CD8-positive, alpha-beta memory T cell (primary cell): ENCODE results near the gene ADPRM. TPM values are rescaled to one million over a fixed set of nuclear protein-coding genes. Genes with fewer than 3 reads are reported as not detected.
"Not testable (repeated sequence)": the region's sequence is repeated elsewhere in the genome, so short reads cannot be mapped to it uniquely, and the experiment has no call there.

Source experiments
- CTCF ChIA-PET: fragments of 350-600 bp; sonication (Branson Sonifier 250); formaldehyde crosslinking; loops from one replicate; lab custom pipeline; 2021; ENCODE audit warnings: antibody characterized with exemption; lab: Charles Lee
- POLR2A ChIA-PET: fragments of 350-600 bp; sonication (Branson Sonifier 250); formaldehyde crosslinking; loops from one replicate; lab custom pipeline; 2021; ENCODE audit warnings: antibody characterized with exemption; lab: Charles Lee
- DNase-seq, 5 donors: peaks; one replicate each; pipeline versions ENCODE4 v3.0.0 to v3.0.0-alpha.2; 2020 to 2022; ENCODE audit warnings: mixed read lengths in 1 of 5
- H3K27ac ChIP-seq: one replicate; pipeline ENCODE4 v1.7.0; 2013; ENCODE audit warnings: low read depth, mild to moderate bottlenecking, low read length, moderate library complexity
- H3K27me3 ChIP-seq: 2 replicates; pipeline ENCODE4 v1.7.0; 2013; ENCODE audit warnings: low read length, mild to moderate bottlenecking; ENCODE audit not compliant: insufficient read depth, poor library complexity, severe bottlenecking
- H3K36me3 ChIP-seq: 2 replicates; pipeline ENCODE4 v1.7.0; 2013; ENCODE audit warnings: mild to moderate bottlenecking, low read length, moderate library complexity; ENCODE audit not compliant: insufficient read depth
- H3K4me1 ChIP-seq: 2 replicates; pipeline ENCODE4 v1.7.0; 2013; ENCODE audit warnings: mild to moderate bottlenecking, low read length, moderate library complexity; ENCODE audit not compliant: insufficient read depth
- H3K4me3 ChIP-seq: 2 replicates; pipeline ENCODE4 v1.7.0; 2013; ENCODE audit warnings: mild to moderate bottlenecking, low read length
- H3K9me3 ChIP-seq: 2 replicates; pipeline ENCODE4 v1.7.0; 2013; ENCODE audit warnings: mild to moderate bottlenecking, low read length
- H3K27ac Mint-ChIP-seq, 8 donors: one replicate each; pipeline ENCODE4 v1.8.0; 2020 to 2021; ENCODE audit warnings: mixed read lengths in 8 of 8, mild to moderate bottlenecking in 6 of 8, inconsistent platforms in 3 of 8, moderate library complexity in 3 of 8
- H3K27me3 Mint-ChIP-seq, 2 donors: one replicate each; pipeline ENCODE4 v1.8.0; 2020 to 2021; ENCODE audit warnings: mixed read lengths in 2 of 2, mild to moderate bottlenecking in 1 of 2, moderate library complexity in 1 of 2
- H3K36me3 Mint-ChIP-seq, 3 donors: one replicate each; pipeline ENCODE4 v1.8.0; 2020 to 2021; ENCODE audit warnings: mixed read lengths in 3 of 3, inconsistent platforms in 1 of 3, mild to moderate bottlenecking in 1 of 3
- H3K4me1 Mint-ChIP-seq, 3 donors: one replicate each; pipeline ENCODE4 v1.8.0; 2020 to 2021; ENCODE audit warnings: mixed read lengths in 3 of 3, inconsistent platforms in 1 of 3, mild to moderate bottlenecking in 1 of 3
- H3K4me3 Mint-ChIP-seq, 7 donors: one replicate each; pipeline ENCODE4 v1.8.0; 2020 to 2021; ENCODE audit warnings: mixed read lengths in 7 of 7, mild to moderate bottlenecking in 6 of 7, moderate library complexity in 4 of 7, inconsistent platforms in 2 of 7
- H3K9me3 Mint-ChIP-seq, 5 donors: one replicate each; pipeline ENCODE4 v1.8.0; 2020 to 2022; ENCODE audit warnings: mixed read lengths in 5 of 5, mild to moderate bottlenecking in 3 of 5, moderate library complexity in 2 of 5, inconsistent platforms in 1 of 5
- polyA plus RNA-seq: library from polyadenylated mRNA; unstranded; fragments of 300-500 nt; fragmentation: Illumina TruSeq; gene quantifications from one replicate; pipeline ENCODE4 v1.2.3, GENCODE V29; 2021
- total RNA-seq, 2 experiments: library from RNA; stranded (reverse); gene quantifications; one replicate each; pipeline ENCODE4 v1.2.3, GENCODE V29; 2021

The ADPRM gene
- total and polyA plus RNA-seq, 3 experiments from 2014 or later, result 9.8 to 27.3 (median 10.0) TPM

DNA sequence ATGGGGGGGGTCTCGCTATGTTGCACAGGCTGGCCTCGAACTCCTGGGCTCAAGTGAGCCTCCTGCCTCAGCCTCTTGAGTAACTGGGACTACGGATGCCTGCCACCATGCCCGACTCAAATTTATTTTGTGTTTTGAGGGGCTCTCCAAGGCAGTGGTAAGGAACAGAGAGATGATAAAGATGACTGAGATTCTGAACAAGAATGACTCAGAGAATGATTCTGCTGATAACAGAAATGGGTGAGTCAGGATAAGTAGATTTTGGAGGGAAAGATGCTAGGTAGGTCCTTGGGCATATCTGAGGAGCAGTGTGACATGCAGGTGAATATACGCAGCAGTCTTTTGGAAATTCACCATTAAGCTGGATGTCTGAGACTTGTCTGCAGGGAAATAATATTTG is 29.8 kb downstream of the ADPRM start:
- Histone ChIP-seq H3K9me3 (no peaks in the 10 kb centered on the region), H3K36me3 (no peaks in the 10 kb centered on the region), H3K27me3 (no peaks in the 10 kb centered on the region), H3K4me1 (peaks cover 10% of the 10 kb centered on the region), H3K4me3 (no peak overlapping the region), H3K27ac (no peak overlapping the region)
- DNase-seq, result no peak
- Mint-ChIP-seq H3K36me3 (no peaks in the 10 kb centered on the region), H3K27me3 (peaks cover 4 to 11% of the 10 kb centered on the region in 2 donors), H3K4me3 (peak overlapping the region in 2 of 7 donors; percentile 6 to 83), H3K9me3 (no peaks in the 10 kb centered on the region), H3K27ac (no peak overlapping the region), H3K4me1 (peaks cover 6 to 11% (median 8%) of the 10 kb centered on the region in 3 donors)
- POLR2A ChIA-PET, result no interaction called here
- CTCF ChIA-PET, result interaction anchor here (1.4 kb wide), 1 partner anchor 81 kb away, joined by 3 read pairs; no protein-coding TSS in a partner anchor

DNA sequence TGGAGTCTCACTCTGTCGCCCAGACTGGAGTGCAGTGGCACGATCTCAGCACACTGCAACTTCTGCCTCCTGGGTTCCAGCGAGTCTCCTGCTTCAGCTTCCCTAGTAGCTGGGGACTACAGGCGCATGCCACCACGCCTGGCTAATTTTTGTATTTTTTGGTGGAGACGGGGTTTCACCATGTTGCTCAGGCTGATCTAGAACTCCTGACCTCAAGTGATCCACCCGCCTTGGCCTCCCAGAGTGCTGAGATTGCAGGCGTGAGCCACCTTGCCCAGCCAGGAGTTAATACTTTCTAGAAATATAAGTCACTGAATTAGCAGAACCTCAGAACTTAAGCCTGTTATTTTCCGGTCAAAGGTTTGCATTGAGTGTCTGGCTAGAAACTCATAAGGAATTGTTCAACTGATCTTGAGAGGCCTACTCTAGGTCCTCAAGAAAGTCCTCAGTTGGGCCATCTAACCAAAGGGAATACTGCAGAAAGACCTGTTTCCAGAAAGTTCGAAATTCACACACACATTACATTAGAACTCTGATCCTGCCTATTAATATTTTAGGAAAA is 31.0 kb downstream of the ADPRM start:
- Histone ChIP-seq H3K36me3 (no peaks in the 10 kb centered on the region), H3K4me1 (peaks cover 10% of the 10 kb centered on the region), H3K4me3 (no peak overlapping the region), H3K27me3 (no peaks in the 10 kb centered on the region), H3K9me3 (no peaks in the 10 kb centered on the region), H3K27ac (no peak overlapping the region)
- peaks cover 6 to 11% (median 8%) of the 10 kb centered on the region in 3 donors for H3K4me1 Mint-ChIP-seq
- H3K9me3 Mint-ChIP-seq, result no peaks in the 10 kb centered on the region
- ChIA-PET POLR2A (no interaction called here), CTCF (no interaction called here)
- no peak for DNase-seq
- H3K36me3 Mint-ChIP-seq, result no peaks in the 10 kb centered on the region
- peak overlapping the region in 1 of 8 donors; percentile 55 for H3K27ac Mint-ChIP-seq
- peak overlapping the region in 5 of 7 donors; percentile 42 to 88 (median 78) for H3K4me3 Mint-ChIP-seq
- peaks cover 4 to 17% of the 10 kb centered on the region in 2 donors for H3K27me3 Mint-ChIP-seq

DNA sequence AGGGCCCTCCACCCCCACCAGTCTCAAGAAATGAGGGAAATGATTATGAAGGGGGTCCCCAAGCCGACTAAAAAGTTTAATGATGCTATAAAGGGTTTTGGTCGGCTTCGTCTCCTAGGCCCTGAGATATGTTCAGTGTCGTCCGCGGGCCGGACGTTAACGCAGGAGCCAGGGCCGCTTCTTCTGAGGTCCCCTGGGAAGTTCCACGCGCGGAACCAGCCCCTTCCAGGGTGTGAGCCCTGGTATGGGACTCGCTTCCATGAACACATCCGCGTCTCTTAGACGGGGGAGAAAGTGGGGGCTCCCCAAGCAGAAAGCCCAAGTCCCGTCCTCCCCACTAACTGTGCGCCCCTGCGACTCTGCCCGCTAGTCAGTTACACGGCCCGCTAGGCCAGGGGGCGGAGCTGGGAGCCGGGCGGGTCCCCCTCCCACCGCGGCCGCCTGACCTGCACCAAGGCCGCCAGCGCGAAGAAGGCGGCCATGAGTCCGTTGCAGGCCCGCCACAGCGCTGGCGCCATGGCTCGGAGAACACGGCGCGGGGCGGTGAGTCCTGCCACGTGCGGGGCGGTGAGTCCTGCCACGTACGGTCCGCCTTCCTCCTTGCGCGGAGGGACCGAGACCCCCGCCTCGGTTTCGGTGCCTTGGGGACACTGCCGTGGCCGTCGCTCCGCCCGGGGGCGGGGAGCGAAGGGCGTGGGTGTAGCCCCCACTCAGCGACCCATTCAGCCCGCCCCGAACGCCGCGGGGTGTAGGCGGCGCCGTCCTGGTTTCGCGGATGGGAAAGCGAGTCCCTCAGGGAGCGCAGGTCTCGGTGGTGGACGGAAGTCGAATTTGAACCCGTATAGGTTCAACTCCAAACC is 32.2 kb downstream of the ADPRM start, which contains the start of gene TMEM220:
TMEM220 (minus strand) TSS at position 690 of the 860 bp plus-strand sequence; CDS start at position 518, 172 bp downstream.
- H3K9me3 ChIP-seq, result no peaks in the 10 kb centered on the region
- no peak within 1 kb of the TSS for H3K27ac ChIP-seq
- Mint-ChIP-seq H3K27me3 (peaks cover 5 to 22% of the 10 kb centered on the region in 2 donors), H3K27ac (peak within 1 kb of the TSS in 6 of 8 donors; percentile 4 to 55 (median 40)), H3K9me3 (no peaks in the 10 kb centered on the region), H3K36me3 (no peaks in the 10 kb centered on the region), H3K4me3 (peak within 1 kb of the TSS; percentile 80 to 92 (median 87)), H3K4me1 (peaks cover 6 to 11% (median 8%) of the 10 kb centered on the region in 3 donors)
- ChIA-PET CTCF (no interaction called here), POLR2A (interaction anchor here (1.5 kb wide), 1 partner anchor 30 kb away, joined by 3 read pairs; no protein-coding TSS in a partner anchor)
- H3K36me3 ChIP-seq, result no peaks in the 10 kb centered on the region
- DNase-seq, result peak in 4 of 5 donors; percentile 2 to 49 (median 8)
- no peaks in the 10 kb centered on the region for H3K27me3 ChIP-seq
- H3K4me1 ChIP-seq, result peaks cover 10% of the 10 kb centered on the region
- H3K4me3 ChIP-seq, result peak within 1 kb of the TSS; percentile 47

DNA sequence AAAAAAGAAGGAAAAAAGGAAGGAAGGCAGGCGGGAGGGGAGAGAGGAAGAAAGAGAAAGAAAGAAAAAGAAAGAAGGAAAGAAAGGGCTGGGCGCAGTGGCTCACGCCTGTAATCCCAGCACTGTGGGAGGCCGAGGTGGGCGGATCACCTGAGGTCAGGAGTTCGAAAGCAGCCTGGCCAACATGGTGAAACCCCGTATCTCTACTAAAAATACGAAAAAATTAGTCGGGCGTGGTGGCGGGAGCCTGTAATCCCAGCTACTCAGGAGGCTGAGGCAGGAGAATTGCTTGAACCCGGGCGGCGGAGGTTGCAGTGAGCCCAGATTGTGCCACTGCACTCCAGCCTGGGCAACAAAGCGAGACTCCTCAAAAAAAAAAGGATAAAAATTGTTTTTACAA is 32.9 kb downstream of the ADPRM start:
- H3K36me3 ChIP-seq, CTCF ChIA-PET, H3K27me3 ChIP-seq, H3K9me3 Mint-ChIP-seq, H3K36me3 Mint-ChIP-seq, H3K27ac ChIP-seq, H3K9me3 ChIP-seq: not testable (repeated sequence)
- H3K4me1 Mint-ChIP-seq, result peaks cover 6 to 11% (median 8%) of the 10 kb centered on the region in 3 donors
- H3K4me3 ChIP-seq, result peak overlapping the region; percentile 47
- DNase-seq, result peak in 1 of 5 donors; percentile 15
- peak overlapping the region; percentile 80 to 92 (median 87) for H3K4me3 Mint-ChIP-seq
- peak overlapping the region in 3 of 8 donors; percentile 17 to 38 (median 37) for H3K27ac Mint-ChIP-seq
- POLR2A ChIA-PET, result interaction anchor here (1.5 kb wide), 1 partner anchor 30 kb away, joined by 3 read pairs; no protein-coding TSS in a partner anchor
- H3K4me1 ChIP-seq, result peaks cover 10% of the 10 kb centered on the region
- H3K27me3 Mint-ChIP-seq, result peaks cover 5 to 23% of the 10 kb centered on the region in 2 donors

DNA sequence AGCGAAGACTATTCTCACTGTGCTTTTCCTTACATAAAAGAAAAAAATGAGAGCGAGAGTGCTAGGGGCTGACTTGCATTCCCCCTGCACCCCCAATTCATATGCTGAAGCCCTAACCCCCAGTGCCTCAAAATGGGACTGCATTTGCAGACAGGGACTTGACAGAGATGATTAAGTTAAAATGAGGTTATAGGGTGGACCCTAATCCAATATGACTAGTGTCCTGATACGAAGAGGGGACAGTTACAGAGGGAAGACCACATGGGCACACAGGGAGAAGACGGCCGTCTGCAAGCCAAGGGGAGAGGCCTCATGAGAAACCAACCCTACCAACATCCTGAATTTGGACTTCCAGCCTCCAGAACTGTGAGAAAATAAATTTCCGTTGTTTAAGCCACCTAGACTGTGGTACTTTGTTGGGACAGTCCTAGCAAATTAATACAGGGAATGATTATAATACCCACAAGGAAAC is 34.0 kb downstream of the ADPRM start:
- no peak overlapping the region for H3K27ac ChIP-seq
- ChIA-PET POLR2A (interaction anchor here (0.8 kb wide), 1 partner anchor 78 kb away, joined by 3 read pairs; no protein-coding TSS in a partner anchor), CTCF (no interaction called here)
- H3K36me3 ChIP-seq, result no peaks in the 10 kb centered on the region
- H3K4me3 Mint-ChIP-seq, result peak overlapping the region; percentile 56 to 92 (median 87)
- no peaks in the 10 kb centered on the region for H3K9me3 ChIP-seq
- peaks cover 5 to 25% of the 10 kb centered on the region in 2 donors for H3K27me3 Mint-ChIP-seq
- H3K9me3 Mint-ChIP-seq, result no peaks in the 10 kb centered on the region
- no peaks in the 10 kb centered on the region for H3K36me3 Mint-ChIP-seq
- peaks cover 10% of the 10 kb centered on the region for H3K4me1 ChIP-seq
- H3K27ac Mint-ChIP-seq, result no peak overlapping the region
- DNase-seq, result no peak
- no peaks in the 10 kb centered on the region for H3K27me3 ChIP-seq
- H3K4me1 Mint-ChIP-seq, result peaks cover 6 to 11% (median 8%) of the 10 kb centered on the region in 3 donors
- H3K4me3 ChIP-seq, result no peak overlapping the region

DNA sequence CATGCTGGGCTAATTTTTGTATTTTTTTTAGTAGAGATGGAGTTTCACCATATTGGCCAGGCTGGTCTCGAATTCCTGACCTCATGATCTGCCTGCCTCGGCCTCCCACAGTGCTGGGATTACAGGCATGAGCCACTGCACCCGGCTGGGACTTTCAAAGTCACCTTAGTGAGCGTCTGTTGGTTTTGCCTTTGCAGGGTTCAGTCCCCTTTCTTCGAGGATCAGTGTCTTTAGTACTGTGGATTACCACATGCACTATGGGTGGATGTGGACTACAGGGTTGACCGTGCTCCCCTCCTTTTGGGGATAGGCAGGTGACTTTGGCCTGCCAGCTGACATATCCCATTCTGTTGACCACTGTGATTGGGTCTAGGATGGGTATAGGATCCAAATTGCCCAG is 34.7 kb downstream of the ADPRM start:
- peaks cover 13% of the 10 kb centered on the region for H3K4me1 ChIP-seq
- H3K27ac Mint-ChIP-seq, H3K36me3 ChIP-seq, H3K36me3 Mint-ChIP-seq, H3K4me3 ChIP-seq, H3K9me3 Mint-ChIP-seq, CTCF ChIA-PET, H3K27me3 ChIP-seq, DNase-seq, H3K9me3 ChIP-seq, H3K27ac ChIP-seq: not testable (repeated sequence)
- peak overlapping the region in 1 of 7 donors; percentile 40 for H3K4me3 Mint-ChIP-seq
- POLR2A ChIA-PET, result interaction anchor here (0.8 kb wide), 1 partner anchor 78 kb away, joined by 3 read pairs; no protein-coding TSS in a partner anchor
- peaks cover 8 to 14% (median 10%) of the 10 kb centered on the region in 3 donors for H3K4me1 Mint-ChIP-seq
- peaks cover 5 to 29% of the 10 kb centered on the region in 2 donors for H3K27me3 Mint-ChIP-seq

DNA sequence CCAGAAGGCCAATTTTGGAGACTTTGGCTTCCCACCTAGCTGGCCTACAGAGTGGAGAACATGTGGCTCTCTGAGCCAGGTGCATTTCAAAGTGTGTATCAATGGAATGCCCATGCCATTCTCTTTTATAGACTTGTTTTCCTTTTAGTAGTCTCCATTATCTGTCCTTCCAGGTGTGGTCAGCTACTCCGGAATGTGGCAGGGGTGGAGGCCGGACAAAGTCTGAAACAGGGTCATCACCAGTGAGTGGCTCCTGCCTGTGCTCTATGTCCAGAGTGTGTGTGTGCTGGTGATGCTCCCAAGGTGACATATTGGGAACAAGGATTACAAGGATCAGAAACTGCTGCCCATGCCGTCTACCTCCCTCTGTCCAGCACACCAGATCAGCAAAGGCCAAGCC is 36.3 kb downstream of the ADPRM start:
- H3K4me3 Mint-ChIP-seq, result no peak overlapping the region
- H3K36me3 ChIP-seq, result no peaks in the 10 kb centered on the region
- peaks cover 9 to 16% (median 13%) of the 10 kb centered on the region in 3 donors for H3K4me1 Mint-ChIP-seq
- no peaks in the 10 kb centered on the region for H3K36me3 Mint-ChIP-seq
- peaks cover 17% of the 10 kb centered on the region for H3K4me1 ChIP-seq
- no peak for DNase-seq
- CTCF ChIA-PET, result no interaction called here
- no peaks in the 10 kb centered on the region for H3K9me3 Mint-ChIP-seq
- no peaks in the 10 kb centered on the region for H3K27me3 ChIP-seq
- no peak overlapping the region for H3K27ac Mint-ChIP-seq
- no peak overlapping the region for H3K27ac ChIP-seq
- POLR2A ChIA-PET, result no interaction called here
- H3K9me3 ChIP-seq, result no peaks in the 10 kb centered on the region
- no peak overlapping the region for H3K4me3 ChIP-seq
- peaks cover 7 to 35% of the 10 kb centered on the region in 2 donors for H3K27me3 Mint-ChIP-seq
